HG02610 (cell line): ENCODE data around the gene KIAA1328.

Experiments
- ATAC-seq: cut with Tn5 transposase; IDR thresholded peaks from one replicate; pipeline ENCODE4 v1.9.1; 2021; ENCODE audit warnings: mild to moderate bottlenecking, moderate library complexity; ENCODE audit not compliant: unreplicated experiment

KIAA1328 gene

GRCh38 chr18:37272841-37273240 is 443.9 kb downstream of the KIAA1328 start:
- no peak for ATAC-seq

- no peak for ATAC-seq
Observed at GRCh38 chr18:37274309-37275236, 445.6 kb downstream of the KIAA1328 start.

DNA sequence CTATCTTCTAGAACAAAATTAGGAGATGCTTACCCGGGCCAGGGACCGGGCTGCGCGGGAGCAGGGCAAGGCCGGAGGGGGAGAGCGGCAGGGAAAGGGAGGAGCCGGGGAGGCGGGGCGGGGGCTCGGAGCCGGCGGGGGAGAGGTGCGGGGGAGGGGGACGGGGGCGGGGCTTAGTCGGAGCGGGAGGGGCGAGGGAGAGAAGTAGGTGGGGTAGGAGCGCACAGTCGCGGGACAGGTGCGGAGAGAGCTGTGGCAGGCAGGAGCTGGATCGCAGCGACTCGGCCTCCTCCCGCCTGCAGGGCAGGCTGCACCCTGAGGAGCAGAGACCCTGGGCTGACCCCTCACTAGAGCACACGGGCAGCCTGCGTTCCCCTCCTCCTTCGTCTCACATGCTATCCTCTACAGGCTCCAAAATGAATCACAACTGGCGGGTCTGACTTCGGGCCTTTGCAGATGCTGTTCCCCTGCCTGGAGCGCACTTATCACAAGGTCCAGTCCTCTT is 446.4 kb downstream of the KIAA1328 start:
- no peak for ATAC-seq

- ATAC-seq = no peak
Observed at GRCh38 chr18:37276111-37276890, 447.4 kb downstream of the KIAA1328 start.

DNA sequence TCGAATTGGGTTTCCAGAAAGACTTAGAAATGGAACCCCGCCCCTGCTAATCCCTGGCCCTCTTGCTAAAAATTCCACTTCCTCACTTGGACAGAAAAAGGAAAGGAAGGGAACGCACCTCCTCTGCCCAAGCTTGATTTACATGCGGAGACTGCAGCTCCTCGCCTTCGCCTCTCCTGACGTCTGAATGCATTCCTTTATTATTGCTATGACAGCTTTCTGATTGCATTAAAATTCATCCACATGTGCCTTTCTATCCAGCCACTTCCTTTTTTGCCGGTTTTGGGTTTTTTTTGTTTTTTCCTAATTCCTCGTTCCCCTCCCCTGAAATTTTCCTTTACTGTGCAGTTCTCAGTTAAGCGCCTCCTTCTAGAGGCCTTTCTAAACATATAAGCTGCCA is 448.9 kb downstream of the KIAA1328 start:
- no peak for ATAC-seq
